SK-N-SH (cell line): ENCODE data around the gene PROM2. TPM values are rescaled to one million over a fixed set of nuclear protein-coding genes. Genes with fewer than 3 reads are reported as not detected.

Experiments
- CTCF ChIA-PET: fragments of 300-600, 350-600 bp; formaldehyde crosslinking; extraction: SDS; loops from one replicate; lab custom pipeline; 2021; lab: Yijun Ruan, JAX
- POLR2A ChIA-PET: fragments of 350-600 bp; sonication (Branson Sonifier 250); formaldehyde crosslinking; extraction: SDS; loops from one replicate; lab custom pipeline; 2020; ENCODE audit warnings: antibody characterized with exemption, inconsistent platforms; lab: Yijun Ruan, JAX
- DNase-seq: peaks from one replicate; pipeline ENCODE4 v3.0.0; 2012
- H2AFZ ChIP-seq: fragments of 200-600 bp; sonication (generic); 2 replicates; pipeline ENCODE4 v1.8.1; 2016; ENCODE audit warnings: antibody characterized with exemption, mild to moderate bottlenecking, low read depth
- H3F3A ChIP-seq: fragments of 200-600 bp; sonication (generic); replicated peaks from 2 replicates; pipeline ENCODE3; 2016; ENCODE audit warnings: antibody characterized with exemption, mild to moderate bottlenecking; ENCODE audit not compliant: insufficient read depth
- H3K27ac ChIP-seq, 2 experiments: fragments of 200-500 bp in 1 of 2; fragments of 200-600 bp in 1 of 2; sonication (Bioruptor generic) in 1 of 2; sonication (generic), shearing (Covaris generic) in 1 of 2; 2 replicates each; pipeline versions ENCODE4 v1.5.1 to v1.6.1; 2014 to 2016; ENCODE audit warnings: low read depth in 2 of 2, inconsistent platforms in 1 of 2, low read length in 1 of 2, mild to moderate bottlenecking in 1 of 2, mixed read lengths in 1 of 2
- H3K27me3 ChIP-seq: fragments of 200-600 bp; sonication (generic), shearing (Covaris generic); 2 replicates; pipeline ENCODE4 v1.6.1; 2016; ENCODE audit warnings: mixed run types; ENCODE audit not compliant: insufficient read depth
- H3K36me3 ChIP-seq, 2 experiments: fragments of 200-500 bp in 1 of 2; fragments of 200-600 bp in 1 of 2; sonication (Bioruptor generic) in 1 of 2; sonication (generic) in 1 of 2; replicated peaks in 1 of 2; 2 replicates each; pipeline versions ENCODE3 to v1.5.1; 2014 to 2016; ENCODE audit warnings: low read length in 1 of 2, mild to moderate bottlenecking in 1 of 2; ENCODE audit not compliant: insufficient read depth in 2 of 2, control insufficient read depth in 1 of 2
- H3K4me1 ChIP-seq, 2 experiments: fragments of 200-500 bp in 1 of 2; fragments of 200-600 bp in 1 of 2; sonication (Bioruptor generic) in 1 of 2; sonication (generic), shearing (Covaris generic) in 1 of 2; 2 replicates each; pipeline versions ENCODE4 v1.5.1 to v1.6.1; 2014 to 2016; ENCODE audit warnings: low read depth in 1 of 2, low read length in 1 of 2, mixed run types in 1 of 2; ENCODE audit not compliant: insufficient read depth in 2 of 2, control insufficient read depth in 1 of 2
- H3K4me2 ChIP-seq: fragments of 200-600 bp; sonication (generic), shearing (Covaris generic); 2 replicates; pipeline ENCODE4 v1.6.1; 2017; ENCODE audit warnings: mixed run types
- H3K4me3 ChIP-seq, 2 experiments: fragments of 200-500 bp in 1 of 2; fragments of 200-600 bp in 1 of 2; sonication (Bioruptor generic) in 1 of 2; sonication (generic), shearing (Covaris generic) in 1 of 2; 2 replicates each; pipeline versions ENCODE4 v1.5.1 to v1.8.1; 2014 to 2016; ENCODE audit warnings: low read depth in 2 of 2, inconsistent platforms in 1 of 2, low read length in 1 of 2, mild to moderate bottlenecking in 1 of 2, mixed read lengths in 1 of 2, moderate library complexity in 1 of 2
- H3K79me2 ChIP-seq: fragments of 200-600 bp; sonication (generic); 2 replicates; pipeline ENCODE4 v1.8.1; 2017; ENCODE audit warnings: mild to moderate bottlenecking; ENCODE audit not compliant: insufficient read depth
- H3K9ac ChIP-seq: fragments of 200-600 bp; sonication (generic); 2 replicates; pipeline ENCODE4 v1.6.1; 2017; ENCODE audit warnings: mixed run types
- H3K9me2 ChIP-seq: fragments of 200-600 bp; sonication (generic); 2 replicates; pipeline ENCODE4 v1.6.1; 2017; ENCODE audit warnings: mixed run types
- H3K9me3 ChIP-seq: fragments of 200-600 bp; sonication (generic); 2 replicates; pipeline ENCODE4 v1.6.1; 2017; ENCODE audit warnings: mixed run types, mild to moderate bottlenecking, moderate library complexity
- H4K20me1 ChIP-seq: fragments of 200-600 bp; sonication (generic); 2 replicates; pipeline ENCODE4 v1.6.1; 2017; ENCODE audit warnings: mild to moderate bottlenecking, mixed run types; ENCODE audit not compliant: insufficient read depth
- EP300 ChIP-seq, 2 experiments: IDR thresholded peaks; 2 replicates each; pipeline versions ENCODE4 v1.4.0 to v1.6.1; 2012; ENCODE audit warnings: borderline replicate concordance in 1 of 2, low read depth in 1 of 2, low read length in 1 of 2
- FOXJ3 ChIP-seq: sonication (generic); formaldehyde crosslinking; IDR thresholded peaks from 2 replicates; pipeline ENCODE4 v1.5.1; 2020; ENCODE audit warnings: mild to moderate bottlenecking, missing genetic modification reagents
- FOXM1 ChIP-seq: IDR thresholded peaks from 2 replicates; pipeline ENCODE4 v1.4.0; 2012; ENCODE audit warnings: low read depth, mild to moderate bottlenecking
- MEF2A ChIP-seq: IDR thresholded peaks from 2 replicates; pipeline ENCODE4 v1.4.0; 2012; ENCODE audit warnings: low read depth, borderline replicate concordance
- MXI1 ChIP-seq: IDR thresholded peaks from 2 replicates; pipeline ENCODE4 v1.6.1; 2012; ENCODE audit warnings: mild to moderate bottlenecking, low read depth, low read length, improper control_type of control experiment
- NRF1 ChIP-seq: IDR thresholded peaks from 2 replicates; pipeline ENCODE4 v1.6.1; 2012; ENCODE audit warnings: low read depth, mild to moderate bottlenecking, low read length
- RFX5 ChIP-seq: IDR thresholded peaks from 2 replicates; pipeline ENCODE4 v1.6.1; 2012; ENCODE audit warnings: mild to moderate bottlenecking, improper control_type of control experiment, low read length
- TCF12 ChIP-seq: IDR thresholded peaks from 2 replicates; pipeline ENCODE4 v1.4.0; 2012
- TEAD4 ChIP-seq: IDR thresholded peaks from 2 replicates; pipeline ENCODE4 v1.4.0; 2012; ENCODE audit warnings: mild to moderate bottlenecking, borderline replicate concordance; ENCODE audit not compliant: insufficient read depth
- YY1 ChIP-seq: IDR thresholded peaks from 2 replicates; pipeline ENCODE4 v1.4.0; 2012; ENCODE audit warnings: low read depth, mild to moderate bottlenecking
- WGBS: methylation state at CpG from one replicate; pipeline ENCODE4 v1.1.6; 2017; ENCODE audit warnings: low lambda C conversion rate; 5-methylcytosine and 5-hydroxymethylcytosine counted together
- polyA plus RNA-seq, 3 experiments: library from polyadenylated mRNA; depleted of rRNA; stranded (reverse); fragments of >200 nt; gene quantifications; 2 replicates each; pipeline ENCODE4 v1.2.3, GENCODE V29; 2012
- TF ChIP-seq, protein P1 (sequence below): IDR thresholded peaks from 2 replicates; pipeline ENCODE4 v1.4.0; 2012; ENCODE audit warnings: low read depth, borderline replicate concordance
- TF ChIP-seq, protein P2 (sequence below): IDR thresholded peaks from 2 replicates; pipeline ENCODE4 v1.4.0; 2012; ENCODE audit warnings: low read depth, borderline replicate concordance
- TF ChIP-seq, protein P3 (sequence below): fragments of 200-600 bp; sonication (generic); IDR thresholded peaks from 2 replicates; pipeline ENCODE4 v1.6.1; 2017; ENCODE audit warnings: antibody characterized with exemption, mild to moderate bottlenecking, moderate library complexity
- TF ChIP-seq, protein P4 (sequence below): fragments of 150-350 bp; IDR thresholded peaks from 2 replicates; pipeline ENCODE4 v1.6.1; 2016; ENCODE audit warnings: mild to moderate bottlenecking, low read depth, low read length

The PROM2 gene
- polyA plus RNA-seq, 1 of the 3 experiments (the other 2 are of a cell fraction), result 0.38 TPM

DNA sequence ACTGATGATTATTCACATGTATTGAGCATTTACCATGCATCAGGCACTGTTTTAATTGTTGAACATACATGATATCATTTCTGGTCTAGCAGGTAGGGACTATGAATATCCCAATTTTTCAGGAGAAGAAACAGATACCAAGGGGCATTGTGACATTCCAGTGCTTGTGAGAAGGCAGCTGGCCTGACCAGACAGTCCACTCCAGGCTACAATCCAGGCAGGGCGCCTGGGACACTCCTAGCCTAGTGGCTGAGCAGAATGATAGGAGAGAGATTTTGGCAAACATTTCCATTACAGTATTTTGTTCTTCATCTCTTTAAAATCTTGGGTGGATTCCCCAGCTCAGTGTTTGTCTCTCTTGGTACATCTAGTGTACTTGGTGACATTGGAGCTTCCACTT is 42.0 kb upstream of the PROM2 start:
- Histone ChIP-seq H3K9ac (no peak overlapping the region), H3K79me2 (no peaks in the 10 kb centered on the region), H3K4me1 (no peaks in the 10 kb centered on the region), H2AFZ (no peak overlapping the region), H3F3A (no peaks in the 10 kb centered on the region), H3K36me3 (no peaks in the 10 kb centered on the region), H3K27ac (no peak overlapping the region), H3K4me3 (no peak overlapping the region), H3K4me2 (no peak overlapping the region), H3K9me2 (no peaks in the 10 kb centered on the region)
- POLR2A ChIA-PET, result no interaction called here
- no peak for DNase-seq
- CTCF ChIA-PET, result interaction anchor here (0.7 to 3.4 kb wide), 31 partner anchors 9 to 497 kb away, joined by 3 to 90 read pairs (median 5); partner anchors contain the start of gene PROM2
- WGBS, result 50% methylated on average over 1 of the region's 1 CpG
- TF ChIP-seq, protein P1, sequence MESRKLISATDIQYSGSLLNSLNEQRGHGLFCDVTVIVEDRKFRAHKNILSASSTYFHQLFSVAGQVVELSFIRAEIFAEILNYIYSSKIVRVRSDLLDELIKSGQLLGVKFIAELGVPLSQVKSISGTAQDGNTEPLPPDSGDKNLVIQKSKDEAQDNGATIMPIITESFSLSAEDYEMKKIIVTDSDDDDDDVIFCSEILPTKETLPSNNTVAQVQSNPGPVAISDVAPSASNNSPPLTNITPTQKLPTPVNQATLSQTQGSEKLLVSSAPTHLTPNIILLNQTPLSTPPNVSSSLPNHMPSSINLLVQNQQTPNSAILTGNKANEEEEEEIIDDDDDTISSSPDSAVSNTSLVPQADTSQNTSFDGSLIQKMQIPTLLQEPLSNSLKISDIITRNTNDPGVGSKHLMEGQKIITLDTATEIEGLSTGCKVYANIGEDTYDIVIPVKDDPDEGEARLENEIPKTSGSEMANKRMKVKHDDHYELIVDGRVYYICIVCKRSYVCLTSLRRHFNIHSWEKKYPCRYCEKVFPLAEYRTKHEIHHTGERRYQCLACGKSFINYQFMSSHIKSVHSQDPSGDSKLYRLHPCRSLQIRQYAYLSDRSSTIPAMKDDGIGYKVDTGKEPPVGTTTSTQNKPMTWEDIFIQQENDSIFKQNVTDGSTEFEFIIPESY, result no peak
- TF ChIP-seq FOXM1 (no peak), YY1 (no peak), TCF12 (no peak), FOXJ3 (CRISPR knock-in tag) (no peak), RFX5 (no peak), MEF2A (no peak), TEAD4 (no peak), MXI1 (no peak), EP300 (IDR thresholded peaks at IDR 0.05; ENCODE audit: borderline replicate concordance in 1 of 2, low read depth in 1 of 2, low read length in 1 of 2) (no peak), NRF1 (no peak)
- TF ChIP-seq, protein P2, sequence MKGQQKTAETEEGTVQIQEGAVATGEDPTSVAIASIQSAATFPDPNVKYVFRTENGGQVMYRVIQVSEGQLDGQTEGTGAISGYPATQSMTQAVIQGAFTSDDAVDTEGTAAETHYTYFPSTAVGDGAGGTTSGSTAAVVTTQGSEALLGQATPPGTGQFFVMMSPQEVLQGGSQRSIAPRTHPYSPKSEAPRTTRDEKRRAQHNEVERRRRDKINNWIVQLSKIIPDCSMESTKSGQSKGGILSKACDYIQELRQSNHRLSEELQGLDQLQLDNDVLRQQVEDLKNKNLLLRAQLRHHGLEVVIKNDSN, result no peak
- TF ChIP-seq, protein P3, sequence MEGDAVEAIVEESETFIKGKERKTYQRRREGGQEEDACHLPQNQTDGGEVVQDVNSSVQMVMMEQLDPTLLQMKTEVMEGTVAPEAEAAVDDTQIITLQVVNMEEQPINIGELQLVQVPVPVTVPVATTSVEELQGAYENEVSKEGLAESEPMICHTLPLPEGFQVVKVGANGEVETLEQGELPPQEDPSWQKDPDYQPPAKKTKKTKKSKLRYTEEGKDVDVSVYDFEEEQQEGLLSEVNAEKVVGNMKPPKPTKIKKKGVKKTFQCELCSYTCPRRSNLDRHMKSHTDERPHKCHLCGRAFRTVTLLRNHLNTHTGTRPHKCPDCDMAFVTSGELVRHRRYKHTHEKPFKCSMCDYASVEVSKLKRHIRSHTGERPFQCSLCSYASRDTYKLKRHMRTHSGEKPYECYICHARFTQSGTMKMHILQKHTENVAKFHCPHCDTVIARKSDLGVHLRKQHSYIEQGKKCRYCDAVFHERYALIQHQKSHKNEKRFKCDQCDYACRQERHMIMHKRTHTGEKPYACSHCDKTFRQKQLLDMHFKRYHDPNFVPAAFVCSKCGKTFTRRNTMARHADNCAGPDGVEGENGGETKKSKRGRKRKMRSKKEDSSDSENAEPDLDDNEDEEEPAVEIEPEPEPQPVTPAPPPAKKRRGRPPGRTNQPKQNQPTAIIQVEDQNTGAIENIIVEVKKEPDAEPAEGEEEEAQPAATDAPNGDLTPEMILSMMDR, result no peak
- TF ChIP-seq, protein P4, sequence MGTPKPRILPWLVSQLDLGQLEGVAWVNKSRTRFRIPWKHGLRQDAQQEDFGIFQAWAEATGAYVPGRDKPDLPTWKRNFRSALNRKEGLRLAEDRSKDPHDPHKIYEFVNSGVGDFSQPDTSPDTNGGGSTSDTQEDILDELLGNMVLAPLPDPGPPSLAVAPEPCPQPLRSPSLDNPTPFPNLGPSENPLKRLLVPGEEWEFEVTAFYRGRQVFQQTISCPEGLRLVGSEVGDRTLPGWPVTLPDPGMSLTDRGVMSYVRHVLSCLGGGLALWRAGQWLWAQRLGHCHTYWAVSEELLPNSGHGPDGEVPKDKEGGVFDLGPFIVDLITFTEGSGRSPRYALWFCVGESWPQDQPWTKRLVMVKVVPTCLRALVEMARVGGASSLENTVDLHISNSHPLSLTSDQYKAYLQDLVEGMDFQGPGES, result no peak
- TF ChIP-seq, all 33 proteins: peak for 0
- no peaks in the 10 kb centered on the region for H4K20me1 ChIP-seq
- no peaks in the 10 kb centered on the region for H3K27me3 ChIP-seq
- H3K9me3 ChIP-seq, result no peaks in the 10 kb centered on the region
